ENCODE measurements around the gene PTPRN. TPM values are rescaled to one million over a fixed set of nuclear protein-coding genes. Genes with fewer than 3 reads are reported as not detected.

PTPRN gene
- total and polyA plus RNA-seq, 2 of the 8 experiments (the other 6 are each of a cell fraction or from before 2014, with no cell fraction given): 5.4 to 8.2 TPM

DNA sequence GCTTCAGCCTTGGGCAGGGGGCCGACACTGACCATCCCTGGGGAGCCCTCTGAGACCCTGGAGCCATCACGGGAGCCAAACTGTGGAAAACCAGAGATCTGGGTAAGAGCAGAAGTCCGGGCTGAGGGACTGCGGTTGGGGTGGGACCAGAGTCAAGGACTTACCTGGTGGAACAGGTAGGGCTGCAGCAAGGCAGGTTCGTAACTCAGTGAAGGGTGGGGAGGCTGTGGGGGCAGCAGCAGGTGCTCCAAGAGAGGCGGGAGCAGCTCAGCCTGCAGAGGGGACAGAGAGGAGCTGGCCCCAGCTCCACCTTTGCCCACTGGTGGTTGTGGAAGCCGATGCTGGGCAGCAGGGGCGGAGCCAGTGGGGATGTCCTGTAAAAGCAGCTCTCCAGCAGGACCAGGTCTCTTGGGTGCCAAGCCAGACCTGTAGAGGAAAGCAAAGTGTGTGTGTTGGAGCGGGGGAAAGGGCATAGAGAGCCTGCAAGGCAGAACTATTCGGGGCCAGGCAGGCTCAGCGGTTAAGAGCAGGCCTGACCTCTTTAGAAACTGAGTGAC is 6.7 kb downstream of the PTPRN start:
- WGBS, 2 experiments (ENCODE audit: extremely low coverage in 1 of 2, insufficient coverage in 1 of 2, insufficient read length in 1 of 2, insufficient replicate concordance in 2 of 2, low coverage in 1 of 2, low lambda C conversion rate in 2 of 2, missing lambda C conversion rate in 1 of 2): 78% methylated on average over 11 of the region's 11 CpGs; no CpG with 5 or more reads in 1 of the 2 experiments
- H3K4me2 ChIP-seq (ENCODE audit: insufficient read depth in 1 of 2, low read depth in 2 of 2, low read length in 2 of 2): no peak overlapping the region
- H2BK120ac ChIP-seq (replicated peaks; ENCODE audit: low read depth, low read length): no peak overlapping the region
- no peaks in the 10 kb centered on the region for H3K79me2 ChIP-seq (ENCODE audit: control insufficient read depth in 1 of 2, insufficient read depth in 2 of 2, low read length in 2 of 2)
- H3K23ac ChIP-seq (ENCODE audit: insufficient read length): no peak overlapping the region
- H3K18ac ChIP-seq (ENCODE audit: extremely low read depth, low read length): no peak overlapping the region
- no peak overlapping the region for H2AK5ac ChIP-seq (ENCODE audit: low read depth, low read length)
- H3K4me3 ChIP-seq (ENCODE audit: extremely low read depth in 1 of 4, insufficient read depth in 2 of 4, low read depth in 3 of 4, low read length in 4 of 4): no peak overlapping the region
- no peak overlapping the region for H3K27ac ChIP-seq (ENCODE audit: low read depth, low read length)
- no peak overlapping the region for H2BK5ac ChIP-seq (ENCODE audit: low read depth, low read length)
- H4K91ac ChIP-seq (replicated peaks; ENCODE audit: insufficient read length, low read length): no peak overlapping the region
- H3K9me3 ChIP-seq (ENCODE audit: insufficient read depth in 2 of 2, low read depth in 1 of 2, low read length in 1 of 2): no peaks in the 10 kb centered on the region
- H3K9ac ChIP-seq (replicated peaks in 1 of 4; ENCODE audit: extremely low read depth in 1 of 4, low read depth in 3 of 4, low read length in 3 of 4): no peak overlapping the region
- ChIA-PET CTCF (ENCODE audit: partially characterized antibody) (interaction anchor here (1.0 to 13.4 kb wide), 7 partner anchors 10 to 145 kb away, joined by 4 to 118 read pairs (median 44); partner anchors contain the start of genes DNAJB2 and TUBA4B), POLR2A (ENCODE audit: partially characterized antibody) (interaction anchor here (1.4 to 1.5 kb wide), 2 partner anchors 11 to 196 kb away, joined by 3 to 5 read pairs; partner anchors contain the start of gene GMPPA)
- no peaks in the 10 kb centered on the region for H3K23me2 ChIP-seq (ENCODE audit: low read depth, low read length)
- FAIRE-seq (no peak), DNase-seq (ENCODE audit: low read depth in 1 of 2, low spot score in 2 of 2) (no peak)
- no peak overlapping the region for H2AFZ ChIP-seq (ENCODE audit: low read length)
- peaks cover 0 to 16% (median 9%) of the 10 kb centered on the region in 4 experiments; a peak in 3 of 7 replicates for H3K27me3 ChIP-seq (replicated peaks in 1 of 4; ENCODE audit: control insufficient read depth in 3 of 4, extremely low read depth in 1 of 4, insufficient read depth in 3 of 4, low read length in 3 of 4)
- H3K36me3 ChIP-seq (ENCODE audit: control insufficient read depth in 2 of 4, insufficient read depth in 4 of 4, low read length in 3 of 4): no peaks in the 10 kb centered on the region
- H4K5ac ChIP-seq (ENCODE audit: insufficient read length, low read depth, low read length): no peak overlapping the region
- H3K79me1 ChIP-seq (ENCODE audit: low read depth, low read length): no peaks in the 10 kb centered on the region; the same call in 1 of the 2 replicates
- H2BK20ac ChIP-seq (ENCODE audit: low read length): no peak overlapping the region
- H2BK15ac ChIP-seq (ENCODE audit: low read length): no peak overlapping the region
- H4K20me1 ChIP-seq (replicated peaks in 1 of 2; ENCODE audit: control insufficient read depth in 1 of 2, insufficient read depth in 2 of 2, low read length in 2 of 2): no peaks in the 10 kb centered on the region
- no peak overlapping the region for H3K4ac ChIP-seq (replicated peaks; ENCODE audit: insufficient read length, low read depth, low read length)
- no peak overlapping the region for H2BK12ac ChIP-seq (ENCODE audit: low read depth, low read length)
- H4K8ac ChIP-seq (ENCODE audit: extremely low read depth, insufficient read depth, low read length): no peak overlapping the region
- no peak overlapping the region for H3K56ac ChIP-seq (replicated peaks; ENCODE audit: insufficient read length, low read depth, low read length)
- no peak overlapping the region for H3K14ac ChIP-seq (ENCODE audit: insufficient read length)
- H3K4me1 ChIP-seq (replicated peaks in 1 of 4; ENCODE audit: control insufficient read depth in 3 of 4, insufficient read depth in 4 of 4, low read length in 3 of 4): peaks cover 0 to 4% (median 3%) of the 10 kb centered on the region in 4 experiments; a peak in 4 of 7 replicates
- TF ChIP-seq BCL11A (IDR thresholded peaks at IDR 0.05; ENCODE audit: low read depth in 2 of 2, low read length in 2 of 2): no peak
- no peak for TF ChIP-seq TBP (IDR thresholded peaks at IDR 0.05; ENCODE audit: low read depth, low read length)
- TF ChIP-seq, protein P1, sequence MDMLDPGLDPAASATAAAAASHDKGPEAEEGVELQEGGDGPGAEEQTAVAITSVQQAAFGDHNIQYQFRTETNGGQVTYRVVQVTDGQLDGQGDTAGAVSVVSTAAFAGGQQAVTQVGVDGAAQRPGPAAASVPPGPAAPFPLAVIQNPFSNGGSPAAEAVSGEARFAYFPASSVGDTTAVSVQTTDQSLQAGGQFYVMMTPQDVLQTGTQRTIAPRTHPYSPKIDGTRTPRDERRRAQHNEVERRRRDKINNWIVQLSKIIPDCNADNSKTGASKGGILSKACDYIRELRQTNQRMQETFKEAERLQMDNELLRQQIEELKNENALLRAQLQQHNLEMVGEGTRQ (IDR thresholded peaks at IDR 0.05; ENCODE audit: low read length): no peak
- no peak for TF ChIP-seq ASH2L (IDR thresholded peaks at IDR 0.05; ENCODE audit: low read length)
- no peak for TF ChIP-seq POU5F1 (IDR thresholded peaks at IDR 0.05; ENCODE audit: low read depth, low read length)
